HCEC 1CT (cell line): ENCODE results near the gene C2orf68.
A peak's percentile ranks its signal among the peaks of the same experiment; 100 is the strongest.
"Not testable (repeated sequence)": the region's sequence is repeated elsewhere in the genome, so short reads cannot be mapped to it uniquely, and the experiment has no call there.

ENCODE experiments used
- DNase-seq: peaks from one replicate; pipeline ENCODE4 v3.0.0-alpha.2; 2017

Gene C2orf68

GRCh38 chr2:85628658-85629057 is 16.8 kb upstream of the C2orf68 start:
- no peak for DNase-seq

DNA sequence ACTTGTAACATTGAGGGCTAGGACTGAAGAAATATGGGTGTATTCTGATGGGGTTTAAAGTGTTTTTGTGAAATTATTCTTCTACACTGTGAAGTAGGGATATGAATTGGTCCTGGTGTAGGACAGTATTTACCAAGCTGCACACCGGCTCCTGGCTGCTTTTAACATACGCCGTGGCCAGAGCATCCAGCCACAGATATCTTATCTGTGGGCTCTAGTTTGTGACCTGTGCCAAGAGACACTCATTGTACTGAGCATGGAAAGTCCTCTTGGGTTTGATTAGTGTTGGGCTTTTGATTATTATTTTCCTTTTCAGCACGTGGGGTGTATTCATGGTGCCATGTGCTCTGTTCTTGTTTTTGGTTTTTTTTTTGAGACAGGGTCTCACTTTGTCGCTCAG is 12.1 kb upstream of the C2orf68 start:
- DNase-seq, result no peak

DNA sequence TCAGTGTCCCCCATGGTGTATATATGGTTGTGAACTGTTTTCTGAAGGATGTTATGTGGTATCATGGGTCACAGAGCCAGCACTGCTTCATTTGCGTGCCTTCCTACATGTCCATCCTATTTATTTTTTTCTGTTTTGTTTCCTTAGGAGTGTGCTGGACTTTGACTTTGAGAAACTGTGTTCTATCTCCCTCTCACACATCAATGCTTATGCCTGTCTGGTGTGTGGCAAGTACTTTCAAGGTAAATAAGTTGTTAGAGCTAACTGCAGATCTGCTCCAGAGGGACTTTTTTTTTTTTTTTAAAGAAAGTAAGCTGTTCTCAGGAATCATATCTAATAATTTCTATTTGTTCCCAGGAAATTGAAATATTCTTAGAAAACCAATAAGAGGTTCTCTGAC is 9.5 kb upstream of the C2orf68 start:
- DNase-seq, result no peak

- no peak for DNase-seq
Measured at GRCh38 chr2:85619617-85620016, 7.8 kb upstream of the C2orf68 start.

DNA sequence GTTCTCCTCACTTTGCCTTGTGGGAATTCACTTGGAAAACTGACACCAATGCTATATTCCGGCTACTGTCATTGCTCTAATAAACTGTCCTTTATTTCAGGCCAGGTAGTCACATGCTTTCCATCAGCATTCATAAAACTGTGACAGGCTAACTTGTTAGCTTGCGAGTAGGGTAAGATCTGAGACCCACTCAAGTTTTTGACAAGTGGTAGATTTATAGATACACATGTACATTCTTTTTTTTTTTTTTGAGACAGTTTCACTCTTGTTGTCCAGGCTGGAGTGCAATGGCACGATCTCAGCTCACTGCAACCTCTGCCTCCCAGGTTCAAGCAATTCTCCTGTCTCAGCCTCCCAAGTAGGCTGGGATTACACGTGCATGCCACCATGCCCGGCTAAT is 5.9 kb upstream of the C2orf68 start:
- not testable (repeated sequence) for DNase-seq

DNA sequence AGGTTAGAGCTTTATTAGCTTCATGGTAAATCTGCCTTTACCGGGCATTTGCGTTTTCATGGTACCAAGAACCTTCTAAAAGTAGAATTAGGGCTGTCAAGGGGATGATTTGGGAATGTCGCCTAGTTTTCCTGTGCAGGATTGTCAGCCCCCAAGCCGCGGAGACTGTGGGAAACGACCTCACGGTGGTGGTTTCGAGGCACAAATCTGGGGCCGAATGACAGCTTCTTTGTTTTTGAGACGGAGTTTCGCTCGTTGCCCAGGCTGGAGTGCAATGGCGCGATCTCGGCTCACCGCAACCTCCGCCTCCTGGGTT is 3.5 kb upstream of the C2orf68 start:
- no peak for DNase-seq

DNA sequence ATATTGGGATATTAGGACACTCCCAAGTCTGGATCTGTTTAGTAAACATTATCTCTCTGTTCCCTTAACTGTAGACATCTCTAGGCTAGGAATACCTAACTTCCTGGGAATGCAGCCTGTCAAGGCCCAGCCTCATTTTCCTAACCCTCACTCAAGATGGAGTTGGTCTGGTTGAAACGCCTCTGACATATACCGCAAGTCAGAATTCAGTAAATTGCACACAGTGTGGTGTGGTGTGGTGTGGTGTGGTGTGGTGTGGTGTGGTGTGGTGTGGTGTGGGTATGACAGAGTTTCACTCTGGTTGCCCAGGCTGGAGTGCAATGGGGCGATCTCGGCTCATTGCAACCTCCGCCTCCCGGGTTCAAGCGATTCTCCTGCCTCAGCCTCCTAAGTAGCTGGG is 2.9 kb upstream of the C2orf68 start:
- not testable (repeated sequence) for DNase-seq

DNA sequence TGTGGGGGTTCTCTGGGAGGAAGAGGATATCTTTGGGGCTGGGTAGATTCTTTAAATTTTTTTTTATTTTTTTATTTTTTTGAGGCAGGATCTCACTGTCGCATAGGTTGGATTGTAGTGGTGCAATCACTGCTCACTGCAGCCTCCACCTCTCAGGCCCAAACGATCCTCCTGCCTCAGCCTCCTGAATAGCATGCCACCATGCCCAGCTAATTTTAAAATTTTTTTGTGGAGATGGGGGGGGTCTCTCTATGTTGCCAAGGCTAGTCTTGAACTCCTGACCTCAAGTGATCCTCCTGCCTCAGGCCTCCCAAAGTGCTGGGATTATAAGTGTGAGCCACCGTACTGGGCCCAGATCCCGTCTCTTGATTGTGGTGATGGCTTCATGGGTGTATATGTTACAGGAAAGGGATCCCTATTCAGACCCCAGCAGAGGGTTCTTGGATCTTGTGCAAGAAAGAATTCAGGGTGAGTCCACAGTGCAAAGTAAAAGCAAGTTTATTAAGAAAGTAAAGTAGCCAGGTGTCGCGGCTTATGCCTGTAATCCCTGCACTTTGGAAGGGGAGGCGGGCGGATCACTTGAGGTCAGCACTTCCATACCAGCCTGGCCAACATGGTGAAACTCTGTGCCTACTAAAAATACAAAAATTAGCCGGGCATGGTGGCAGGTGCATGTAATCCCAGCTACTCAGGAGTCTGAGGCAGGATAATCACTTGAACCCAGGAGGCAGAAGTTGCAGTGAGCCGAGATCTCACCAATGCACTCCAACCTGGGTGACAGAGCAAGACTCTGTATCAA is 2.0 kb upstream of the C2orf68 start:
- no peak for DNase-seq

DNA sequence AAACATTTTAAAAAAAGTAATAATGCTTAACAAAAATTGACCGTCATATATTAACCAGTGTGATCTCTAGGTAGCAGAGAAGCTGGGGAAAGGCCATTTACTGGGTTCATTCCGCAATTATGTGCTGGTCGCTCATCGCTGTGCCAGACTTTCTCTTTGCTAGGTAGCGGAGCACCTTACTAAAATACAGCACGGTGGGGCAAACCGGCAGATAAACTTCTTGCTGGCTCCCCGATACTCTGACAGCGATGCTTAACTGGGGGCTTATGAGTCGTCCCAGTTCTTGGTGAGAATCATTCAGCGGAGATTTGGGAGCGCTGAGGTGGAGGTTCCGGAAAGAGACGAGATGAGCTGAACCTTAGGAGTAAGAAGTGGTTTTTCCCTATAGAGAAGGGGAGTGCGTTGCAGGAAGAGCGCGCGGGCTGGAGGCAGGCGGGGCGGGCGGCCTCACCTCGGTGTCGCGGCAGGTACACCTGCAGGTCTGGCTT is 605 bp downstream of the C2orf68 start:
- DNase-seq, result no peak

DNA sequence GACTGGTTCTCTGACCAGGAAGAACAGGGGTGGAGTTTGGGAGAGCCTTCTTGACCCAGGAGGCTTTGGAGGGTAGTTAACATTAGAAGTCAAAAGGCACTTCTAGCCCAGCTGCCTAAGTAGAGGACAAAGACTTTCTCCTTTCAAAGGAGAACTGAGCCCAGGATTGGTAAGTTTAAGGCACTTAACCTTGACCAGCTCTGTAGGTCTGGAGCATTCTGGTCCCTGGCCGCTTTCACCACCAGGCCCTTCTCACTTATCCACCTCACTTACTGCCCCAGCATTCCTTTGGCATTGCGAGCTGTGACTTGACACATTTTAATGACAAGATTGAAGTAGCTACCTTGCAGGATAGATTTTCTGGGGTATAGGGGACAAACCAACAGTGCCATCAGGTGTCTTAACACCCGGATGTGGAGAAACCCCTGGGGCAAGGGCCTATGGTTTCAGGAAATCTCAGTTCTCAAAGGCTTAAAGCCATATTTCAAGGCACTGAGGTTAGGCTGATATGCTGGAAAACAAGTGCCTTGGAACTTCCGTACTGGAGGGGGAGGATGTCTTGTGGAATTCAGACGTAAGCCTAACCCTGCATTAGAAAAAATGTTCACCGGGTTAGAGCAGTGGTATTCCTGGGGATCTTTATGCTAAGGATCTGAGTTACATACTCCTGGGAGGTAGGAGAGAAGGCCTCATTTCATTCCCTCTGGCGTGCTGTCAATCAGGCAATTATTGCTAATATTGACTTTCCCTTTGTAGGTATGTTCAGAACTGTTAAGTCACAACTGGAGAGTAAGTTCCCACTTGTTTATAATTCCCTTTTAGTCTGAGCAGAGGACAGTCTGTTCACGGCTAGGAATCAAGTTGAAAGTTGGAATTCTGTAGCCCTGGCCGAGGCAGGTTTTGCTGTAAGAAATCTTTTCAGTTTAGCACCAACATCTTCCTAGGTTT is 4.3 kb downstream of the C2orf68 start:
- no peak for DNase-seq

DNA sequence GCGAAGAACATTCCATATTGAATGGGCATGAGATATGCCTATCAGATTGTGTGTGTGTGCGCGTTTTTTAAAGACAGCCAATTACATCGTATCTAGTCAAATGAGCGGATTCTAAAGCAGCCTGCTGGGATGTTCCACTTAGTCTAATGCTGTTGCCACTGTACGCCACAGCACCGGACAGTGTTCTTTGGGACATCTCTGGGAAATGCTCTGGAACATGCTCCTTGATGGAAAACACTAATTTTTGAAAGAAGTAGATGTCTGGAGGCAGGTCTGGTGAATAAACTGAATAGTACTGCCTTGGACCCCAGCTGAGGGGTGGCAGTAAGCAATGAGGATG is 5.8 kb downstream of the C2orf68 start:
- DNase-seq, result no peak

- DNase-seq, result peak; percentile 53
Measured at GRCh38 chr2:85605406-85606115, 6.3 kb downstream of the C2orf68 start.

DNA sequence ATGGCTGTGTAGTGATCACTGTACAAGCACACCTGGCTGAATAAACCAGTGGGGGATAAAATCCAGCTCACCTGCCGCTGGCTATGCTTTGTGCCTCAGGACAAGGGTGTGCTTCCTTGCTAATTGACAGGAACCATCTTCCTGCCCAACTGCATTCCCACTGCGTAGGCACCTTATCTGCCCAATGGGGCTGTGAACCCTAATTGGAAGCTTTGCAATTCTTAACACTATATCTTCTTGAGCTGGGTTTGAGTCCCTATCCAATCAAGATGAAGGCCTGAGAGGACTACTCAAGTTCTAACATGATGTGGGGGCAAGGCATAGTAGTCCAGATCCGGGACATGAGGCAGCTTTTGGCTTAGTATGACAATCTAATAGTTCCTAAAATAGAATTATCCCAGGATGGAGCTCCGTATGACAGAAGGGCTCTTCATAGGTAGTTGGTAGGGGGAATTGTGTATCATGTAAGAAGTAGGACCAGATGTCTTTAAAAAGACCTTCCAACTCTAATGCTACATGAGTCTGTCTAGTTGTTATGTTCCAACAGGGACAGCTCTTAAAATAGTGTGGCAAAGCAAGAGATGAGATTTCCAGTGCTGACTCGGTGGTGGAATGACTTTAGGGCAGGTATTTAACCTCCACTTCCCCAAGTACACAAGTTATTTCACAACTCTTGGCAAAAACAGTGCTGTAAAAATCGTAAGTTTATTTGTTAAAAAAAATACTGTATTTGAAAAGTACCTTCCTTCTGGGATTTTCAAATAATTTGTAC is 7.1 kb downstream of the C2orf68 start:
- DNase-seq, result no peak

DNA sequence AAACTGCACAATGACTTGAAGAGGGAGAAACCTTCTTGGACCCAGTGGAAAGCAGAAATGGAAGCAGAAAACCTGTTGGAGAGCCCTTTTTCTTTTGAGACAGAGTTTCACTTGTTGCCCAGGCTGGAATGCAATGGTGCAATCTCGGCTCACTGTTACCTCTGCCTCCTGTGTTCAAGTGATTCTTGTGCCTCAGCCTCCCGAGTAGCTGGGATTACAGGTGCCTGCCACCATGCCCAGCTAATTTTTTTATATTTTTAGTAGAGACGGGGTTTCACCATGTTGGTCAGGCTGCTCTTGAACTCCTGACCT is 7.8 kb downstream of the C2orf68 start:
- not testable (repeated sequence) for DNase-seq

DNA sequence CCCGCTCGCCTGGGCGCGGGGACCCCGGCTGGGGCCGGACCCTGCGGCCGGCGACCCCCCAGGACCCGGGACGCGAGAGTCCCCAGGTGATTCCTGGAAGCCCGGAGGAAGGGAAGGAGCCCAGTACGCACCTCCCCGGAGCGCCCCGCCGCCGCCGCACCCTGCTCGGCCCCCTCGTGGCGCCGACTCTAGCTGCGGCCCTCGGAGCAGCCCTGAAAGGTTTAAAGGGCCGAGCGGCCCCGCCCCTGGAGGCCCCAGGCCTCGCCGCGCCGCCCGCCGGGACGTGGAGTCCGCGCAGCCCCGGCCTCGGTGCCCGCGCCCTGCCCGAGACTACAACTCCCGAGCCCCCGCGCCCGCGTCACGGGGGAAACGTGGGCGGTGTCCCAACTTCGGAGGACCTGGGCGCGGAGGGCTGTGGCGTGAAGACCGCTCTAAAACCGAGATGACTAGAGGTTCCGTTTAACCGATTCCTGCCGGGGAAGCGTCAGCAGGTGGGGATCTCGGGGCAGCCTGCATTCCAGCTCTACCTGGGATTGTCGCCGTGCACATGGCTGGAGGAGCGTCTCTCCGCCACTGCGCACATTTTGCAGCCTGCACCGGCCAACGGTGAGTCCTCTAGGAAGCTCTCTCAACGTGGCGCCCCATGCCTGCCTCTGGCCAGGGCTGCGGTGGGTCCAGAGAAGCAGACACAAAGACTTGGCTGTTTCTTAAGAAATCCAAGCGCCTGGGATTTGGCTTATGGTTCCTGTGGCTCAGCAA is 9.2 kb downstream of the C2orf68 start, which contains the start of gene TMEM150A:
Gene TMEM150A, minus strand, starts transcription at position 223 of the 759 bp plus-strand sequence. CDS start 750 bp downstream, outside the sequence.
- DNase-seq, result peak; percentile 92

DNA sequence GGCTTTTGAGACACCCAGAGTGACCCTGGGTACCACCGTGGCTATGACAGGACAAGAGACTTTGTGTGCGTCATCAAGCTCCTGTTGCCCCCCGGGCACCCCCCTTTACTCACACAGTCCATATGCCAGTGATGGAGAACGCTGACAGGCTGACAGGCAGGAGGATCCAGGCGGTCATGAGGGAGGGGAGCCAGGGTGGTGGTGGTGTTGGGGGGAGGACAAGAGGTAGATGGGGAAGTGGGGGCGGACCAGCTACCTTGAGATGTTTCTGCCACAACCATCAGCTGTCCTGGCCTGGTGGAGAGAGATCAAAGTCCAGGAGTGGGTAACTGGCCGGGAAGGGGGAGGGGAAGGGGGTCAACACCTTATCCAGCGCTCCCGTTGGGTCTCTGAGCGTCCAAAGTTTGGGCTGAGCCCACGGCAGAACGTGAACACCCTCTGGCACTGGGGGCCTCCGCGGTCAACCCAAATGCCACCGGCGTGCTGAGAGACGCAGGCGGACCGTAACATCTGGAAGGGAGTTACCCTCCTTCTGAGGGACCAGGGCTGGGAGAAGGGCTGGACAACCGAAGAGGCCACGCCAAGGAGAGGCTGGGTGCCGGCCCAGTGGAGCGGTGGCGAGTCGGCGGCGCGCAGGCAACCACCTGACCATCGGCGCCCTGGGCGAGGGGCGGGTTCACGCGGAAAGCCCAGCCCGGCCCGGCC is 9.9 kb downstream of the C2orf68 start:
- DNase-seq, result peak; percentile 30

DNA sequence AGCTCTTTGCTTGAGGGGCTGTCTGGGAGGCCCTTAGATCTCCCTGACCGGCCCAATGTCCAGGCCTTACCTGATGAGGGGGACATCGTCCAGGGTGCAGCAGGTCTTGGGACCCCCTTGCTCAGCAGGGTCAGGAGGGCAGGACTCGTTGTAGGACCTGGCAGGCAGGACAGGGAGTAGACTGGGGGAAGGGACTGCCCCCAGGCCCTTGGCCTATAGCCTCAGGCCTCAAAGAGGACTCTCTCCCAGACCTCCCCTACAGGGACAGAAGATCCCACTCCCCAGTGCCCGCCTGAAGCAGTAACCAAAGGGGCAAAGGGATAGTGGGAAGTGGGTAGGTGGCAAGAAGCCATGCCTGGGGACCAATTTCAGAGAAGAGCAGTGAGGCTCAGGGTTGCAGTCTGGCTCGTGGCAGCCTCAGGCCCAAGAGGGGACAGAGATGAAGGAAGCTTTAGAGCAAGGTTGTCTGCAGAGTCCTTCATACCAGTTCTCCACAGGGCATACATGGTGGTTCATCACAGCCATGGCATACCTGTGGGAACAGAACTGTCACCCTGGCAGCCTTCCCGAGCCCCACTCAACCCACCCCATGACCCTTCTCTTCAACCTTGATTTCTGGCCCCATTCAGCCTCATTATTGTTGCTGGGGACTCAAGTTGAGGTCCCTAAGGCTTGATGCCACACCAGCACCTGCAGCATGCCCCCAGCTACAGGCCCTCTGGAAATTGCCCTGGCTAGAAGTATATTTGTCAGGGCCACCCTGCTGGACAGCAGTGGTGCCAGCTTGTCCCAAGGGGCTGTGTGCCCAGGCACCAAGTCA is 10.7 kb downstream of the C2orf68 start:
- no peak for DNase-seq

DNA sequence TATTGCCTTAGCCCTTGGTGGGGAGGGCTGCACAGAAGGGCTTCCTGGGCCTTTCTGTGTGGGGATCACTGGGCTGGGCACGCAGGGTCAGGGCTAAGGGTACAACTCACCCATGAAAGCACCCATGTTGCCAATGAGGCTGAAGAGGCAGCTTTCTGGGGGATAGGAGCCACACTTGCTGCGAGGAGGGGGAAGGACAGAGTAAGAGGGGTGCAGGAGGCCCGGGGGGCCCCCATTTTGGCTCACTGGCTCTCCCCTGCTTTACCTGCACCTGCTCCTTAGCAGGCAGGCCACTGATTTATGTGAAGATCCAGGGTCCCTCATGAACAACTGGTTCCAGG is 11.7 kb downstream of the C2orf68 start:
- no peak for DNase-seq

DNA sequence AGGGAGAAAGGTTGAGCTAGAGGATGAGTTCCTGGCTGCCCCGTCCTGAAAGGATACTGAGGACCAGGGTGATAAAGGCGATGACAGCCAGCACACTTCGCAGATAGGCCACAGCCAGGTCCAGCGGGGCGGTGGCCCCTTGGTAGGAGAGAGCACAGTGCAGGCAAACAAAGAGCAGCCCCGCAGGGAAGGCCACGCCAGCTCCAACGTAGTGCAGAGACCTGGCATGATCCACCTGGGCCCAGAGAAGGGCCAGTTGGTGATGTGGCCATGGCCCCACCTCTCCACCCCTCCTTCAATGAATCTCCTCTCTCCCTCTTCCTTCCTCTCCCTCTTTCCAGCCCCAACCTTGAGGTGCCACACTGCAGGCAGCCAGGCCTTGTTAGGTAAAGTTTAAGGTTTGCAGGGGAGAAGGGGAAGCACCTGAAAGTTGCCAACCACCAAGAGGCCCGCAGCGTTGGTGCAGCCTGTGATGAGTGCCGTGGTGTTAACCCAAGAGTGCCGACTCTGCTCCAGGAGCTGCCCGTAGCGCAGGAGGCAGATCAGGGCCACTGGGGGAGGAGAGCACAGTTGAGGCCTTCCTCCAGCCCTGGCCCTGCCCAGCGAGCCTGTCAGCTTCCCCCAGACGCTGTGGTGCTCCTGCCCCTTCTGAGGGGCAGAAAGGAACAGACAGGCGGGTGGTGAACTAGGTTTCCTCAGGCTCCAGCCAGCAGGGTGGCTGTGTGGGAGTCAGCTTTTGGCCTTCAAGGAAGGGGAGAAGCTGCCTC is 12.2 kb downstream of the C2orf68 start:
- DNase-seq, result no peak
